ENCODE data around the gene DPEP2. TPM values are rescaled to one million over a fixed set of nuclear protein-coding genes. Genes with fewer than 3 reads are reported as not detected.
"Not testable (repeated sequence)": the region's sequence is repeated elsewhere in the genome, so short reads cannot be mapped to it uniquely, and the experiment has no call there.

The DPEP2 gene
- total RNA-seq, 1 donor from 2014 or later = 0.23 TPM

DNA sequence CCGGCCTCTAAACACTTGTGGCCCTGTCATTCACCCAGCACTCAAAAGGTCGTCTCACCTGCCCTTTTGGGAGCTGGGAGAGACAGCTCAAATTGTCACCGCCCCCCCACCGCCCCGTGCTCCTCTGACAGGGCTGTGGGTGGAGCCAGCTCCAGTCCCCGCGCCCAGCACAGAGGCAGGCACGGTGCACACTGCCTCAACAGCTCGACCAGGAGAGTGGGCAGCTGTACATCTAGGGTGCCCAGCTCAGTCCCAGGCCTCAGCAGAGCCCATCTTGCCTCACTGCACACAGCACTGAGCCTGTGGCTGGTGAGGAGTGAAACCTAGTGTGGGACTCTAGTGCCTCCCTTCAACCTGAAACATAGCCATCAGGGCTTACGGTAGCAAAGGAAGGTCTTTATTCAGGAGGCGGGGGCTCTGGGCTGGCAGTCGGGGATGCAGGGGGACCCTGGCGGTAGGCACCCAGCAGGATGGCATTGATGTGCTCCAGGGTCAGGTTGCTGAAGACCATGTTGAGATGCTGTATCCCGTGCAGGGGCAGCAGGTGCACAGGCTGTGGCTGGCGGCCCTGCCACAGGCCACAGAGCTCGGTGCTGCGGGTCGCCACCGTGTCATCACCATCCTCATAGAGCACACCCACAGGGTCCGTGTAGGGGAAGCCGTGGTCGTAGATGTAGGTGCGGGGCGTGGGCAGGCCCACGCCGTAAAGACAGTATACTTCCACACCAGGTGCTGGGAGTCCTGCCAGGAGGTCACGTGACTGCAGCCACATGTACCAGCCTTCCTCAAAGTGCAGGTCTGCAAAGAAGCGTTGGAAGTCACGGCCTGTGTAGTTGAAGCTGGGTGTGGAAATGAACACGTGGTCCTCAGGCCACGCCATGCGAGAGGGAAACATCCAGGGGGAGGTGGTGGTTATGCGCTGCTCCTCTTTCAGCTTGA lies 59.5 kb downstream of the DPEP2 start:
- no peak for DNase-seq (ENCODE audit: extremely low read depth, low read depth, low spot score)

DNA sequence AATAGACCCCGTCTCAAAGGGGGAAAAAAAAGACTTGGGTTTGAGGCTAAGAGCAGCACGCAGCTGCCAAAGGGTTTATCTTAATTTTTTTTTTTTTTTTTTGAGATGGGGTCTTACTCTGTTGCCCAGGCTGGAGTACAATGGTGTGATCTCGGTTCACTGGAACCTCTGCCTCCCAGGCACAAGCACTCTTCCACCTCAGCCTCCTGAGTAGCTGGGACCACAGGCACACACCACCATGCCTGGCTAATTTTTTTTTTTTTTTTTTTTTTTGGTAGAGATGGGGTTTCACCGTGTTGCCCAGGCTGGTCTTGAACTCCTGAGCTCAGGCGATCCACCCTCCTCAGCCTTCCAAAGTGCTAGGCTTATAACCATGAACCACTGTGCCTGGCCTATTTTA lies 61.6 kb downstream of the DPEP2 start:
- DNase-seq (ENCODE audit: extremely low read depth, low read depth, low spot score) = not testable (repeated sequence)

Other genes starting within 250 kb of the DPEP2 start
- gene RANBP10, start 192.9 kb downstream of the DPEP2 start, total RNA-seq = 9.2 and 15.5 TPM in 2 replicates
- 0.39 and 0.88 TPM in 2 replicates for gene TSNAXIP1, start 192.6 kb downstream of the DPEP2 start, total RNA-seq
- gene THAP11, start 157.2 kb downstream of the DPEP2 start, total RNA-seq = 30.8 and 36.8 TPM in 2 replicates
- gene NUTF2, start 152.6 kb downstream of the DPEP2 start, total RNA-seq = 253 and 269 TPM in 2 replicates
- gene CENPT, start 151.8 kb downstream of the DPEP2 start, total RNA-seq = 46.0 and 48.5 TPM in 2 replicates
- 73.3 and 75.7 TPM in 2 replicates for gene EDC4, start 126.4 kb downstream of the DPEP2 start, total RNA-seq
- 0.76 and 1.3 TPM in 2 replicates for gene NRN1L, start 114.6 kb downstream of the DPEP2 start, total RNA-seq
- 22.4 and 36.7 TPM in 2 replicates for gene PSKH1, start 106.2 kb downstream of the DPEP2 start, total RNA-seq
- gene CTRL, start 67.6 kb downstream of the DPEP2 start, total RNA-seq = 0.12 and 0.34 TPM in 2 replicates
- gene PSMB10, start 62.6 kb downstream of the DPEP2 start, total RNA-seq = 70.6 and 77.1 TPM in 2 replicates
- 8.0 and 20.0 TPM in 2 replicates for gene LCAT, start 55.4 kb downstream of the DPEP2 start, total RNA-seq
- gene SLC12A4, start 30.8 kb downstream of the DPEP2 start, total RNA-seq = 44.6 and 99.8 TPM in 2 replicates
- not detected in 2 replicates for gene DPEP3, start 19.0 kb downstream of the DPEP2 start, total RNA-seq
- gene DPEP2NB, start 16.4 kb upstream of the DPEP2 start, total RNA-seq = not detected in 2 replicates
- 5.3 and 7.5 TPM in 2 replicates for gene DDX28, start 23.7 kb upstream of the DPEP2 start, total RNA-seq
- gene DUS2, start 23.8 kb upstream of the DPEP2 start, total RNA-seq = 10.9 and 12.4 TPM in 2 replicates
- 17.1 and 22.8 TPM in 2 replicates for gene NFATC3, start 85.9 kb upstream of the DPEP2 start, total RNA-seq
- gene ESRP2, start 236.6 kb upstream of the DPEP2 start, total RNA-seq = 0.29 and 2.9 TPM in 2 replicates
- 46.9 TPM in 2 replicates for gene PLA2G15, start 245.9 kb upstream of the DPEP2 start, total RNA-seq